OCI-LY7 (cell line): ENCODE results near the gene CTNND2. TPM values are rescaled to one million over a fixed set of nuclear protein-coding genes. Genes with fewer than 3 reads are reported as not detected.

ENCODE experiments used
- BruUV-seq: library from RNA; stranded (reverse); fragments of 400-500 nt; replicated peaks from 2 replicates; lab custom pipeline; 2021; lab: Mats Ljungman, UMichigan
- CTCF ChIA-PET: fragments of 300-600 bp; sonication (Branson Sonifier 250); formaldehyde crosslinking; loops from one replicate; lab custom pipeline; 2022; ENCODE audit warnings: antibody characterized with exemption; ENCODE audit not compliant: unreplicated experiment; lab: Charles Lee
- POLR2A ChIA-PET: fragments of 300-600 bp; sonication (Branson Sonifier 250); formaldehyde crosslinking; loops from one replicate; lab custom pipeline; 2022; ENCODE audit warnings: antibody characterized with exemption; lab: Charles Lee
- DNase-seq: peaks from one replicate; pipeline ENCODE4 v3.0.0-alpha.2; 2015; ENCODE audit warnings: low spot score
- H2AFZ ChIP-seq: fragments of 200-600 bp; sonication (generic), shearing (Covaris generic); 2 replicates; pipeline ENCODE4 v1.6.1; 2014; ENCODE audit warnings: mild to moderate bottlenecking, antibody characterized with exemption, low read length, moderate library complexity
- H3K27ac ChIP-seq: fragments of 200-600 bp; sonication (generic); 2 replicates; pipeline ENCODE4 v1.5.1; 2014; ENCODE audit warnings: mixed run types, low read depth, mild to moderate bottlenecking, moderate library complexity, low read length, inconsistent platforms; ENCODE audit not compliant: poor library complexity, severe bottlenecking
- H3K36me3 ChIP-seq: fragments of 200-600 bp; sonication (generic); 2 replicates; pipeline ENCODE4 v1.6.1; 2014; ENCODE audit warnings: mild to moderate bottlenecking, antibody characterized with exemption, low read length, moderate library complexity, mixed read lengths; ENCODE audit not compliant: insufficient read depth
- H3K4me1 ChIP-seq: fragments of 200-600 bp; sonication (generic); 2 replicates; pipeline ENCODE4 v1.5.1; 2014; ENCODE audit warnings: mild to moderate bottlenecking, low read length; ENCODE audit not compliant: insufficient read depth, poor library complexity, severe bottlenecking
- H3K4me2 ChIP-seq: fragments of 200-600 bp; sonication (generic); 2 replicates; pipeline ENCODE4 v1.6.1; 2014; ENCODE audit warnings: mild to moderate bottlenecking, low read length
- H3K4me3 ChIP-seq: fragments of 200-600 bp; sonication (generic); 2 replicates; pipeline ENCODE4 v1.5.1; 2014; ENCODE audit warnings: mild to moderate bottlenecking, low read depth, low read length; ENCODE audit not compliant: poor library complexity, severe bottlenecking
- H3K79me2 ChIP-seq: fragments of 200-600 bp; sonication (generic); 2 replicates; pipeline ENCODE4 v1.6.1; 2016; ENCODE audit warnings: low read depth, mild to moderate bottlenecking, low read length, moderate library complexity, mixed read lengths; ENCODE audit not compliant: insufficient read depth
- H3K9me2 ChIP-seq: fragments of 200-600 bp; sonication (generic); 2 replicates; pipeline ENCODE4 v1.6.1; 2016; ENCODE audit warnings: mild to moderate bottlenecking, low read length, mixed read lengths; ENCODE audit not compliant: insufficient read depth
- H3K9me3 ChIP-seq: fragments of 200-600 bp; sonication (generic); 2 replicates; pipeline ENCODE4 v1.6.1; 2014; ENCODE audit warnings: mild to moderate bottlenecking, mixed run types, low read length, mixed read lengths
- H4K20me1 ChIP-seq: fragments of 200-600 bp; sonication (generic); 2 replicates; pipeline ENCODE4 v1.6.1; 2014; ENCODE audit warnings: mild to moderate bottlenecking, antibody characterized with exemption, low read length, moderate library complexity, mixed read lengths; ENCODE audit not compliant: insufficient read depth
- CTCF ChIP-seq: fragments of 200-600 bp; sonication (generic); conservative IDR thresholded peaks from 2 replicates; pipeline ENCODE4 v1.5.1; 2014; ENCODE audit warnings: mild to moderate bottlenecking, antibody characterized with exemption, low read length, moderate library complexity, mixed read lengths
- EZH2phosphoT487 ChIP-seq: fragments of 200-600 bp; sonication (generic); IDR thresholded peaks from 2 replicates; pipeline ENCODE4 v1.6.1; 2018; ENCODE audit warnings: low read depth, borderline replicate concordance, mild to moderate bottlenecking, mixed run types, antibody characterized with exemption, low read length, moderate library complexity, mixed read lengths
- intact Hi-C: fragments of 100-400 bp; cut with micrococcal nuclease; formaldehyde crosslinking; loops from one replicate; pipeline ENCODE4 v1.10.0; 2022; ENCODE audit not compliant: unreplicated experiment
- total RNA-seq, 2 experiments: library from RNA; depleted of rRNA in 1 of 2; stranded (reverse); fragments of >200 nt in 1 of 2; shearing (Covaris generic) in 1 of 2; gene quantifications; 2 replicates each; pipeline ENCODE4 v1.2.3, GENCODE V29; 2014 to 2022

CTNND2 gene
- total RNA-seq, 2 experiments from 2014 or later: not detected

DNA sequence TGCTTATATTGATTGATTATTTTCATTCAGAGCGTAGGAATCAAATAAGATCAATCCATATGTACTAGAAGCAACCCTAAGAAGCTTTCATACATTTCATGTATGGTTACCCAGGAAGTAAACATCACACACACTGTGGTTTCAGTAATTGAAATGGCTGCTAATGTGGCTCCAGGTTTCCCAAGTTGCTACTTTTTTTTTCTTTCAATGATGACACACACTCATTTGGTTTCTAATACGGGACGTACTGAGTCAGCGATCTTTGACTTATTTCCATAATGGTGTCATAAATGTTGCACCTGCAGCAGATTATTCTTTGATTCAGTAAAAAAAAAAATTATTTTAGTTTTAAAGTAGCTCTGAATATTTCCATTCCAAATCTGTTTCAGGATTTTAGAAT, 248.6 kb downstream of the CTNND2 start:
- Histone ChIP-seq H3K4me2 (no peak overlapping the region), H3K9me3 (no peaks in the 10 kb centered on the region), H3K36me3 (no peaks in the 10 kb centered on the region), H3K4me1 (no peaks in the 10 kb centered on the region), H3K79me2 (no peaks in the 10 kb centered on the region), H2AFZ (no peak overlapping the region), H3K27ac (no peak overlapping the region), H3K4me3 (no peak overlapping the region), H4K20me1 (no peaks in the 10 kb centered on the region), H3K9me2 (no peaks in the 10 kb centered on the region)
- POLR2A ChIA-PET: interaction anchor here (0.6 to 0.7 kb wide), 2 partner anchors 28 to 29 kb away, joined by 3 read pairs; no protein-coding TSS in a partner anchor
- TF ChIP-seq EZH2phosphoT487 (no peak), CTCF (no peak)
- intact Hi-C loops: no loop called here
- DNase-seq: no peak
- CTCF ChIA-PET: no interaction called here
- no TSS peak for BruUV-seq

- H4K20me1 ChIP-seq: no peaks in the 10 kb centered on the region
- H3K4me3 ChIP-seq: no peak overlapping the region
- H3K36me3 ChIP-seq: no peaks in the 10 kb centered on the region
- intact Hi-C loops: no loop called here
- H3K27ac ChIP-seq: no peak overlapping the region
- no peak overlapping the region for H3K4me2 ChIP-seq
- TF ChIP-seq CTCF (no peak), EZH2phosphoT487 (no peak)
- H2AFZ ChIP-seq: no peak overlapping the region
- no TSS peak for BruUV-seq
- H3K79me2 ChIP-seq: no peaks in the 10 kb centered on the region
- H3K4me1 ChIP-seq: no peaks in the 10 kb centered on the region
- CTCF ChIA-PET: no interaction called here
- no peak for DNase-seq
- H3K9me2 ChIP-seq: no peaks in the 10 kb centered on the region
- H3K9me3 ChIP-seq: no peaks in the 10 kb centered on the region
- POLR2A ChIA-PET: no interaction called here
Measured at GRCh38 chr5:11650936-11651335, 253.3 kb downstream of the CTNND2 start.

- Histone ChIP-seq H3K9me2 (no peaks in the 10 kb centered on the region), H3K9me3 (no peaks in the 10 kb centered on the region), H3K36me3 (no peaks in the 10 kb centered on the region), H2AFZ (no peak overlapping the region), H4K20me1 (no peaks in the 10 kb centered on the region), H3K4me1 (no peaks in the 10 kb centered on the region), H3K4me3 (no peak overlapping the region), H3K4me2 (no peak overlapping the region), H3K27ac (no peak overlapping the region), H3K79me2 (no peaks in the 10 kb centered on the region)
- TF ChIP-seq CTCF: no peak
- TF ChIP-seq EZH2phosphoT487: no peak
- intact Hi-C loops: no loop called here
- no peak for DNase-seq
- BruUV-seq: no TSS peak
- CTCF ChIA-PET: no interaction called here
- POLR2A ChIA-PET: interaction anchor here (1.0 kb wide), 1 partner anchor 13 kb away, joined by 4 read pairs; no protein-coding TSS in a partner anchor
Measured at GRCh38 chr5:11646141-11646540, 258.1 kb downstream of the CTNND2 start.
